ENCODE results near the gene KLRF2. TPM values are rescaled to one million over a fixed set of nuclear protein-coding genes. Genes with fewer than 3 reads are reported as not detected.

KLRF2 gene
- total RNA-seq, 4 donors from 2014 or later = not detected

GRCh38 chr12:9936591-9936990, 55.3 kb downstream of the KLRF2 start:
- 84 to 86% methylated on average over 10 of the region's 10 CpGs for WGBS, 2 donors
- H3K36me3 ChIP-seq = no peaks in the 10 kb centered on the region
- TF ChIP-seq CTCF (IDR thresholded peaks at IDR 0.05) = no peak
- TF ChIP-seq POLR2A (IDR thresholded peaks at IDR 0.05) = no peak
- intact Hi-C loops (cut with DNase I) = no loop called here
- H3K27ac ChIP-seq = no peak overlapping the region
- H3K27me3 ChIP-seq = no peaks in the 10 kb centered on the region
- no peak overlapping the region for H3K4me3 ChIP-seq (replicated peaks in 1 of 3)
- H3K9me3 ChIP-seq = no peaks in the 10 kb centered on the region
- DNase-seq = no peak
- no peaks in the 10 kb centered on the region for H3K4me1 ChIP-seq

- Histone ChIP-seq H3K36me3 (no peaks in the 10 kb centered on the region), H3K9me3 (no peaks in the 10 kb centered on the region), H3K4me3 (replicated peaks in 1 of 3) (no peak overlapping the region), H3K27me3 (no peaks in the 10 kb centered on the region), H3K27ac (no peak overlapping the region), H3K4me1 (no peaks in the 10 kb centered on the region)
- intact Hi-C loops (cut with DNase I) = no loop called here
- TF ChIP-seq POLR2A (IDR thresholded peaks at IDR 0.05) = no peak
- peak in 1 of 6 experiments; percentile 7 for TF ChIP-seq CTCF (IDR thresholded peaks at IDR 0.05)
- no peak for DNase-seq
- 36 to 38% methylated on average over 2 of the region's 2 CpGs for WGBS, 2 donors
Measured at GRCh38 chr12:9940375-9940774, 59.1 kb downstream of the KLRF2 start.

- Histone ChIP-seq H3K9me3 (no peaks in the 10 kb centered on the region), H3K27me3 (no peaks in the 10 kb centered on the region), H3K36me3 (no peaks in the 10 kb centered on the region), H3K4me1 (no peaks in the 10 kb centered on the region), H3K4me3 (replicated peaks in 1 of 3) (no peak overlapping the region), H3K27ac (no peak overlapping the region)
- intact Hi-C loops (cut with DNase I) = no loop called here
- no peak for TF ChIP-seq CTCF (IDR thresholded peaks at IDR 0.05)
- TF ChIP-seq POLR2A (IDR thresholded peaks at IDR 0.05) = no peak
- WGBS, 2 donors = 91 to 98% methylated on average over 1 of the region's 1 CpG
- DNase-seq = no peak
Measured at GRCh38 chr12:9941838-9942237, 60.5 kb downstream of the KLRF2 start.

GRCh38 chr12:9943240-9943639, 62.0 kb downstream of the KLRF2 start:
- no peaks in the 10 kb centered on the region for H3K27me3 ChIP-seq
- no peaks in the 10 kb centered on the region for H3K36me3 ChIP-seq
- 49 to 56% methylated on average over 19 of the region's 19 CpGs for WGBS, 2 donors
- DNase-seq = no peak
- intact Hi-C loops (cut with DNase I) = no loop called here
- H3K9me3 ChIP-seq = no peaks in the 10 kb centered on the region
- H3K4me3 ChIP-seq (replicated peaks in 1 of 3) = no peak overlapping the region
- H3K27ac ChIP-seq = no peak overlapping the region
- TF ChIP-seq POLR2A (IDR thresholded peaks at IDR 0.05) (peak in 1 of 2 donors; percentile 6), CTCF (IDR thresholded peaks at IDR 0.05) (no peak)
- H3K4me1 ChIP-seq = no peaks in the 10 kb centered on the region

GRCh38 chr12:9944391-9944790, 63.1 kb downstream of the KLRF2 start:
- Histone ChIP-seq H3K36me3 (no peaks in the 10 kb centered on the region), H3K27me3 (no peaks in the 10 kb centered on the region), H3K9me3 (no peaks in the 10 kb centered on the region), H3K27ac (no peak overlapping the region), H3K4me1 (no peaks in the 10 kb centered on the region), H3K4me3 (replicated peaks in 1 of 3) (no peak overlapping the region)
- intact Hi-C loops (cut with DNase I) = no loop called here
- TF ChIP-seq CTCF (IDR thresholded peaks at IDR 0.05) = no peak
- TF ChIP-seq POLR2A (IDR thresholded peaks at IDR 0.05) = no peak
- DNase-seq = no peak
- WGBS, 2 donors = 69 to 79% methylated on average over 2 of the region's 2 CpGs

Other genes with a start within 250 kb of the KLRF2 start
- 10 to 100 TPM in 2 of 4 donors, 1 to 10 TPM in 2; 4.9 to 11.3 (median 9.8) TPM for gene CLEC2D, start 211.8 kb upstream of the KLRF2 start, total RNA-seq
- gene CLECL1, start 148.4 kb upstream of the KLRF2 start, total RNA-seq = not detected
- gene CD69, start 120.6 kb upstream of the KLRF2 start, total RNA-seq = 10 to 100 TPM in 1 of 4 donors, 1 to 10 TPM in 3; 5.0 to 18.2 (median 6.2) TPM
- gene KLRF1, start 54.0 kb upstream of the KLRF2 start, total RNA-seq = 1 to 10 TPM in 1 of 4 donors, under 1 TPM in 1, not detected in 2; 0.78 to 1.0 TPM
- 10 to 100 TPM in 3 of 4 donors, 1 to 10 TPM in 1; 7.3 to 25.2 (median 16.7) TPM for gene CLEC2B, start 12.1 kb upstream of the KLRF2 start, total RNA-seq
- gene CLEC2A, start 50.9 kb downstream of the KLRF2 start, total RNA-seq = not detected
- under 1 TPM in 1 of 4 donors, not detected in 3; 0.22 TPM for gene CLEC12A, start 89.9 kb downstream of the KLRF2 start, total RNA-seq
- not detected for gene CLEC1B, start 117.6 kb downstream of the KLRF2 start, total RNA-seq
- under 1 TPM in 1 of 4 donors, not detected in 3; 0.54 TPM for gene CLEC12B, start 129.1 kb downstream of the KLRF2 start, total RNA-seq
- gene CLEC9A, start 149.2 kb downstream of the KLRF2 start, total RNA-seq = not detected
- gene CLEC1A, start 217.5 kb downstream of the KLRF2 start, total RNA-seq = 1 to 10 TPM; 2.5 to 9.7 (median 5.2) TPM
- 1 to 10 TPM; 2.7 to 9.4 (median 5.2) TPM for gene CLEC7A, start 248.7 kb downstream of the KLRF2 start, total RNA-seq

Measured in thyroid gland (tissue), 4 donors.